HepG2 (cell line): ENCODE measurements around the gene ATP5MC2. TPM values are rescaled to one million over a fixed set of nuclear protein-coding genes. Genes with fewer than 3 reads are reported as not detected.

Experiments used
- ARID4A ChIP-seq: sonication (generic); formaldehyde crosslinking; IDR thresholded peaks from 2 replicates; pipeline ENCODE4 v1.5.0; 2020; ENCODE audit warnings: mild to moderate bottlenecking, missing genetic modification reagents, borderline replicate concordance
- ETV5 ChIP-seq: IDR thresholded peaks from 2 replicates; pipeline ENCODE4 v1.6.1; 2018; ENCODE audit warnings: missing biosample characterization, missing genetic modification reagents, inconsistent platforms, borderline replicate concordance
- HDAC1 ChIP-seq: sonication (generic); formaldehyde crosslinking; IDR thresholded peaks from 2 replicates; pipeline ENCODE4 v1.5.1; 2020; ENCODE audit warnings: mild to moderate bottlenecking, missing genetic modification reagents
- HNF4A ChIP-seq: sonication (generic); formaldehyde crosslinking; IDR thresholded peaks from 2 replicates; pipeline ENCODE4 v1.4.0; 2020; ENCODE audit warnings: missing genetic modification reagents
- HOMEZ ChIP-seq: IDR thresholded peaks from 2 replicates; pipeline ENCODE4 v1.6.1; 2016; ENCODE audit warnings: low read depth
- LCORL ChIP-seq, 2 experiments: fragments of 450-650 bp in 1 of 2; sonication (generic) in 1 of 2; formaldehyde crosslinking in 1 of 2; IDR thresholded peaks; 2 replicates each; pipeline versions ENCODE4 v1.5.0 to v1.6.1; 2017 to 2020; ENCODE audit warnings: antibody characterized with exemption in 1 of 2, missing genetic modification reagents in 1 of 2
- MIER2 ChIP-seq: IDR thresholded peaks from 2 replicates; pipeline ENCODE4 v1.6.1; 2016; ENCODE audit warnings: missing biosample characterization, missing genetic modification reagents
- THAP9 ChIP-seq: sonication (generic); formaldehyde crosslinking; IDR thresholded peaks from 2 replicates; pipeline ENCODE4; 2020; ENCODE audit warnings: missing genetic modification reagents, mild to moderate bottlenecking, borderline replicate concordance
- YEATS4 ChIP-seq: sonication (generic); formaldehyde crosslinking; IDR thresholded peaks from 2 replicates; pipeline ENCODE4 v1.4.0; 2020; ENCODE audit warnings: missing genetic modification reagents, borderline replicate concordance
- ZBTB44 ChIP-seq: sonication (generic); formaldehyde crosslinking; IDR thresholded peaks from 2 replicates; pipeline ENCODE4 v1.4.0; 2020; ENCODE audit warnings: missing genetic modification reagents
- ZBTB8A ChIP-seq: sonication (generic); formaldehyde crosslinking; IDR thresholded peaks from 2 replicates; pipeline ENCODE4 v1.4.0; 2020; ENCODE audit warnings: mild to moderate bottlenecking, low read depth, missing genetic modification reagents, borderline replicate concordance
- ZNF672 ChIP-seq: sonication (generic); formaldehyde crosslinking; IDR thresholded peaks from 2 replicates; pipeline ENCODE4 v1.8.1; 2022; ENCODE audit warnings: missing genetic modification reagents
- ZNF761 ChIP-seq: sonication (generic); formaldehyde crosslinking; conservative IDR thresholded peaks from 2 replicates; pipeline ENCODE4 v1.4.0; 2020; ENCODE audit warnings: mild to moderate bottlenecking, missing genetic modification reagents
- ZNF770 ChIP-seq: sonication (generic); formaldehyde crosslinking; IDR thresholded peaks from 2 replicates; pipeline ENCODE4 v1.5.0; 2020; ENCODE audit warnings: mild to moderate bottlenecking, missing genetic modification reagents
- ZNF772 ChIP-seq: sonication (generic); formaldehyde crosslinking; IDR thresholded peaks from 2 replicates; pipeline ENCODE4 v1.5.0; 2020; ENCODE audit warnings: mild to moderate bottlenecking, missing genetic modification reagents
- ZNF781 ChIP-seq: sonication (generic); formaldehyde crosslinking; IDR thresholded peaks from 2 replicates; pipeline ENCODE4 v1.5.1; 2020; ENCODE audit warnings: borderline replicate concordance, mild to moderate bottlenecking, missing genetic modification reagents; ENCODE audit errors: not compliant biosample characterization
- polyA plus RNA-seq, 8 experiments: library from polyadenylated mRNA; depleted of rRNA in 3 of 8; stranded (reverse) in 7 of 8; unstranded in 1 of 8; fragments of >200 nt; fragmentation: Illumina TruSeq in 4 of 8; extraction: Trizol in 4 of 8; gene quantifications; 2 replicates each; pipeline versions ENCODE4 v1.2.1 to v1.2.3, GENCODE V29; 2011 to 2016; ENCODE audit warnings: low read depth in 4 of 8, missing spikeins in 1 of 8, mixed read lengths in 1 of 8; ENCODE audit not compliant: insufficient read depth in 1 of 8
- total RNA-seq, 5 experiments: library from RNA; depleted of rRNA; stranded (reverse); fragments of >200 nt; fragmentation: Illumina TruSeq; extraction: Trizol; gene quantifications; 2 replicates each; pipeline ENCODE4 v1.2.3, GENCODE V29; 2016; ENCODE audit warnings: low read depth in 1 of 5

The ATP5MC2 gene
- total and polyA plus RNA-seq, 2 of the 13 experiments (the other 11 are each of a cell fraction or from before 2014, with no cell fraction given) = 230 to 257 TPM

- TF ChIP-seq ARID4A = 0 out of 2 replicates have a peak, but pooled peaks have one; percentile 32
- TF ChIP-seq HOMEZ (CRISPR knock-in tag) = peak; percentile 87
- TF ChIP-seq HDAC1 (CRISPR knock-in tag) = no peak
- TF ChIP-seq ZBTB44 (CRISPR knock-in tag) = no peak
- no peak for TF ChIP-seq MIER2
- TF ChIP-seq ZNF761 = no peak
- no peak for TF ChIP-seq ZNF781 (CRISPR knock-in tag)
- TF ChIP-seq YEATS4 = 0 out of 2 replicates have a peak, but pooled peaks have one; percentile 15
- peak; percentile 60 for TF ChIP-seq HNF4A (CRISPR knock-in tag)
- peak; percentile 30; the same call in 1 of the 2 replicates for TF ChIP-seq ZNF770 (CRISPR knock-in tag)
- no peak; the same call in 1 of the 2 replicates for TF ChIP-seq ZNF772 (CRISPR knock-in tag)
- TF ChIP-seq ETV5 (CRISPR knock-in tag) = peak; percentile 40; the same call in 1 of the 2 replicates
- no peak for TF ChIP-seq THAP9 (CRISPR knock-in tag)
- TF ChIP-seq ZNF672 (CRISPR knock-in tag) = no peak
- TF ChIP-seq ZBTB8A (CRISPR knock-in tag) = no peak
- TF ChIP-seq LCORL (IDR thresholded peaks at IDR 0.05) = no peak
- TF ChIP-seq LCORL (CRISPR knock-in tag; IDR thresholded peaks at IDR 0.05) = peak; percentile 68; the same call in 1 of the 2 replicates
Measured at GRCh38 chr12:53659011-53659551, 16.8 kb downstream of the ATP5MC2 start (continued).
